Activated T-cell treated with anti-CD3 and anti-CD28 coated beads, Interleukin-2, amount 50 U/mL, for 4 hours (primary cell): ENCODE results near the gene DMKN. TPM values are rescaled to one million over a fixed set of nuclear protein-coding genes. Genes with fewer than 3 reads are reported as not detected.
A peak's percentile ranks its signal among the peaks of the same experiment; 100 is the strongest.
"Not testable (repeated sequence)": the region's sequence is repeated elsewhere in the genome, so short reads cannot be mapped to it uniquely, and the experiment has no call there.

Source experiments
- ATAC-seq, 2 donors: fragments of 200-7000 bp; cut with Tn5 transposase; one replicate each; pipeline ENCODE4 v1.10.0; 2021
- DNase-seq: peaks from one replicate; pipeline ENCODE4 v3.0.0-alpha.2; 2020
- H3K27me3 Mint-ChIP-seq: one replicate; pipeline ENCODE4 v1.8.0; 2021; ENCODE audit warnings: low read depth, mixed read lengths
- H3K36me3 Mint-ChIP-seq: one replicate; pipeline ENCODE4 v1.8.0; 2022; ENCODE audit warnings: mixed read lengths; ENCODE audit not compliant: insufficient read depth
- H3K4me1 Mint-ChIP-seq: one replicate; pipeline ENCODE4 v1.8.0; 2021; ENCODE audit warnings: low read depth, mixed read lengths
- H3K4me3 Mint-ChIP-seq: one replicate; pipeline ENCODE4 v1.8.0; 2021; ENCODE audit warnings: mild to moderate bottlenecking, moderate library complexity, mixed read lengths
- H3K9me3 Mint-ChIP-seq: one replicate; pipeline ENCODE4 v1.8.0; 2021; ENCODE audit warnings: mixed read lengths
- total RNA-seq, 3 donors: library from RNA; stranded (reverse); gene quantifications; one replicate each; pipeline ENCODE4 v1.2.1, GENCODE V29; 2021

DMKN gene
- total RNA-seq, 3 donors from 2014 or later: 0.49 to 1.3 (median 0.95) TPM

- DNase-seq (no peak), ATAC-seq (no peak)
- Mint-ChIP-seq H3K27me3 (no peaks in the 10 kb centered on the region), H3K9me3 (no peaks in the 10 kb centered on the region), H3K4me3 (no peak overlapping the region), H3K4me1 (peaks cover 8% of the 10 kb centered on the region), H3K36me3 (no peaks in the 10 kb centered on the region)
These were observed 30.4 kb downstream of the DMKN start for GRCh38 chr19:35483089-35483488.

- Mint-ChIP-seq H3K36me3 (no peaks in the 10 kb centered on the region), H3K9me3 (no peaks in the 10 kb centered on the region), H3K4me3 (no peak overlapping the region), H3K4me1 (no peaks in the 10 kb centered on the region), H3K27me3 (no peaks in the 10 kb centered on the region)
- DNase-seq (no peak), ATAC-seq (no peak)
These were observed 34.4 kb downstream of the DMKN start for GRCh38 chr19:35478794-35479677.

GRCh38 chr19:35476149-35476548 lies 37.3 kb downstream of the DMKN start:
- no peaks in the 10 kb centered on the region for H3K27me3 Mint-ChIP-seq
- DNase-seq (no peak), ATAC-seq (no peak)
- H3K4me3 Mint-ChIP-seq: no peak overlapping the region
- no peaks in the 10 kb centered on the region for H3K36me3 Mint-ChIP-seq
- no peaks in the 10 kb centered on the region for H3K9me3 Mint-ChIP-seq
- H3K4me1 Mint-ChIP-seq: no peaks in the 10 kb centered on the region

GRCh38 chr19:35474594-35474993 lies 38.9 kb downstream of the DMKN start:
- not testable (repeated sequence) for ATAC-seq

GRCh38 chr19:35474104-35474503 lies 39.3 kb downstream of the DMKN start:
- H3K36me3 Mint-ChIP-seq: no peaks in the 10 kb centered on the region
- DNase-seq (no peak), ATAC-seq (no peak)
- H3K4me1 Mint-ChIP-seq: no peaks in the 10 kb centered on the region
- H3K9me3 Mint-ChIP-seq: no peaks in the 10 kb centered on the region
- H3K27me3 Mint-ChIP-seq: no peaks in the 10 kb centered on the region
- no peak overlapping the region for H3K4me3 Mint-ChIP-seq

More at GRCh38 chr19:35474594-35474993, 38.9 kb downstream of the DMKN start:
- not testable (repeated sequence) for H3K36me3 Mint-ChIP-seq, H3K4me3 Mint-ChIP-seq, H3K27me3 Mint-ChIP-seq, DNase-seq, H3K9me3 Mint-ChIP-seq, H3K4me1 Mint-ChIP-seq

GRCh38 chr19:35471946-35472345 lies 41.5 kb downstream of the DMKN start:
- no peak for ATAC-seq
- no peak overlapping the region for H3K4me3 Mint-ChIP-seq
- H3K36me3 Mint-ChIP-seq: no peaks in the 10 kb centered on the region
- no peaks in the 10 kb centered on the region for H3K4me1 Mint-ChIP-seq
- H3K9me3 Mint-ChIP-seq: no peaks in the 10 kb centered on the region
- H3K27me3 Mint-ChIP-seq: no peaks in the 10 kb centered on the region
- no peak for DNase-seq

- not testable (repeated sequence) for H3K4me1 Mint-ChIP-seq, H3K4me3 Mint-ChIP-seq, H3K36me3 Mint-ChIP-seq, ATAC-seq, H3K9me3 Mint-ChIP-seq, H3K27me3 Mint-ChIP-seq, DNase-seq
These were observed 42.4 kb downstream of the DMKN start for GRCh38 chr19:35471075-35471474.

GRCh38 chr19:35470128-35470527 lies 43.3 kb downstream of the DMKN start:
- DNase-seq: no peak

GRCh38 chr19:35468637-35469036 lies 44.8 kb downstream of the DMKN start:
- Mint-ChIP-seq H3K36me3 (no peaks in the 10 kb centered on the region), H3K4me1 (peaks cover 11% of the 10 kb centered on the region), H3K27me3 (no peaks in the 10 kb centered on the region), H3K4me3 (no peak overlapping the region), H3K9me3 (no peaks in the 10 kb centered on the region)
- ATAC-seq: peak; percentile 93 to 95
- peak; percentile 56 for DNase-seq

More at GRCh38 chr19:35470128-35470527, 43.3 kb downstream of the DMKN start:
- H3K9me3 Mint-ChIP-seq: no peaks in the 10 kb centered on the region
- no peaks in the 10 kb centered on the region for H3K36me3 Mint-ChIP-seq
- peaks cover 2% of the 10 kb centered on the region for H3K4me1 Mint-ChIP-seq
- ATAC-seq: no peak
- H3K27me3 Mint-ChIP-seq: no peaks in the 10 kb centered on the region
- H3K4me3 Mint-ChIP-seq: no peak overlapping the region

GRCh38 chr19:35466259-35466658 lies 47.2 kb downstream of the DMKN start:
- no peak for ATAC-seq
- no peaks in the 10 kb centered on the region for H3K36me3 Mint-ChIP-seq
- no peak for DNase-seq
- H3K9me3 Mint-ChIP-seq: no peaks in the 10 kb centered on the region
- no peak overlapping the region for H3K4me3 Mint-ChIP-seq
- H3K27me3 Mint-ChIP-seq: no peaks in the 10 kb centered on the region
- peaks cover 26% of the 10 kb centered on the region for H3K4me1 Mint-ChIP-seq

- ATAC-seq: peak in 1 of 2 donors; percentile 25
- not testable (repeated sequence) for H3K36me3 Mint-ChIP-seq, H3K27me3 Mint-ChIP-seq, DNase-seq, H3K9me3 Mint-ChIP-seq
- H3K4me3 Mint-ChIP-seq: peak overlapping the region; percentile 47
- H3K4me1 Mint-ChIP-seq: peaks cover 40% of the 10 kb centered on the region
These were observed 50.5 kb downstream of the DMKN start for GRCh38 chr19:35462956-35463355.

- DNase-seq (no peak), ATAC-seq (peak; percentile 80 to 91)
- Mint-ChIP-seq H3K27me3 (no peaks in the 10 kb centered on the region), H3K4me1 (peaks cover 40% of the 10 kb centered on the region), H3K4me3 (peak overlapping the region; percentile 47), H3K36me3 (no peaks in the 10 kb centered on the region), H3K9me3 (no peaks in the 10 kb centered on the region)
These were observed 50.9 kb downstream of the DMKN start for GRCh38 chr19:35462476-35462953.

- not testable (repeated sequence) for DNase-seq, H3K36me3 Mint-ChIP-seq, ATAC-seq, H3K4me3 Mint-ChIP-seq, H3K27me3 Mint-ChIP-seq, H3K9me3 Mint-ChIP-seq
- H3K4me1 Mint-ChIP-seq: peaks cover 44% of the 10 kb centered on the region
These were observed 51.7 kb downstream of the DMKN start for GRCh38 chr19:35461788-35462187.

- no peaks in the 10 kb centered on the region for H3K36me3 Mint-ChIP-seq
- peaks cover 45% of the 10 kb centered on the region for H3K4me1 Mint-ChIP-seq
- no peaks in the 10 kb centered on the region for H3K27me3 Mint-ChIP-seq
- DNase-seq (no peak), ATAC-seq (no peak)
- no peak overlapping the region for H3K4me3 Mint-ChIP-seq
- H3K9me3 Mint-ChIP-seq: no peaks in the 10 kb centered on the region
These were observed 52.4 kb downstream of the DMKN start for GRCh38 chr19:35461060-35461459.

GRCh38 chr19:35460608-35461007 lies 52.8 kb downstream of the DMKN start:
- Mint-ChIP-seq H3K36me3 (no peaks in the 10 kb centered on the region), H3K4me1 (peaks cover 49% of the 10 kb centered on the region), H3K4me3 (no peak overlapping the region), H3K27me3 (no peaks in the 10 kb centered on the region), H3K9me3 (no peaks in the 10 kb centered on the region)
- ATAC-seq (no peak), DNase-seq (no peak)
